Hypothalamus (tissue), 51 donors: ENCODE data around the gene LRP4.
"Not testable (repeated sequence)": the region's sequence is repeated elsewhere in the genome, so short reads cannot be mapped to it uniquely, and the experiment has no call there.

Experiments used
- DNase-seq, 51 donors: peaks; one replicate each; lab custom pipeline; 2025; lab: John Stamatoyannopoulos, UW

The LRP4 gene

GRCh38 chr11:46918083-46918787 is at the start of gene LRP4:
LRP4 (minus strand) TSS chr11:46918550; CDS start chr11:46918379, 171 bp downstream.
- DNase-seq, result peak in 34 of 51 donors; percentile 33 to 81 (median 60)

- no peak for DNase-seq
Measured at GRCh38 chr11:46967962-46968361, 49.6 kb upstream of the LRP4 start.

- no peak for DNase-seq
Measured at GRCh38 chr11:46966773-46967172, 48.4 kb upstream of the LRP4 start.

- DNase-seq, result no peak
Measured at GRCh38 chr11:46963844-46964243, 45.5 kb upstream of the LRP4 start.

GRCh38 chr11:46961886-46962285 is 43.5 kb upstream of the LRP4 start:
- DNase-seq, result not testable (repeated sequence)

- DNase-seq, result no peak
Measured at GRCh38 chr11:46961041-46961440, 42.7 kb upstream of the LRP4 start.

- DNase-seq, result no peak
Measured at GRCh38 chr11:46958777-46959176, 40.4 kb upstream of the LRP4 start.

GRCh38 chr11:46953093-46953492 is 34.7 kb upstream of the LRP4 start:
- DNase-seq, result no peak

- no peak for DNase-seq
Measured at GRCh38 chr11:46952553-46952952, 34.2 kb upstream of the LRP4 start.

- DNase-seq, result no peak
Measured at GRCh38 chr11:46951864-46952263, 33.5 kb upstream of the LRP4 start.

GRCh38 chr11:46949297-46949696 is 30.9 kb upstream of the LRP4 start:
- no peak for DNase-seq

- no peak for DNase-seq
Measured at GRCh38 chr11:46948378-46949131, 30.2 kb upstream of the LRP4 start.

- no peak for DNase-seq
Measured at GRCh38 chr11:46947399-46948077, 29.2 kb upstream of the LRP4 start.

GRCh38 chr11:46944356-46945075 is 26.2 kb upstream of the LRP4 start:
- no peak for DNase-seq

GRCh38 chr11:46942172-46942571 is 23.8 kb upstream of the LRP4 start:
- no peak for DNase-seq

GRCh38 chr11:46936138-46937110 is 18.1 kb upstream of the LRP4 start, which contains the start of gene CSTPP1:
CSTPP1 (plus strand) TSS chr11:46936761; CDS start chr11:46936806, 45 bp downstream.
- DNase-seq, result peak in 49 of 51 donors; percentile 40 to 92 (median 78)

GRCh38 chr11:46930089-46930488 is 11.7 kb upstream of the LRP4 start:
- DNase-seq, result peak in 1 of 51 donors; percentile 15

- DNase-seq, result not testable (repeated sequence)
Measured at GRCh38 chr11:46928701-46929100, 10.4 kb upstream of the LRP4 start.

- DNase-seq, result not testable (repeated sequence)
Measured at GRCh38 chr11:46927928-46928327, 9.6 kb upstream of the LRP4 start.
